ENCODE data around the gene TSHZ2.

DNA sequence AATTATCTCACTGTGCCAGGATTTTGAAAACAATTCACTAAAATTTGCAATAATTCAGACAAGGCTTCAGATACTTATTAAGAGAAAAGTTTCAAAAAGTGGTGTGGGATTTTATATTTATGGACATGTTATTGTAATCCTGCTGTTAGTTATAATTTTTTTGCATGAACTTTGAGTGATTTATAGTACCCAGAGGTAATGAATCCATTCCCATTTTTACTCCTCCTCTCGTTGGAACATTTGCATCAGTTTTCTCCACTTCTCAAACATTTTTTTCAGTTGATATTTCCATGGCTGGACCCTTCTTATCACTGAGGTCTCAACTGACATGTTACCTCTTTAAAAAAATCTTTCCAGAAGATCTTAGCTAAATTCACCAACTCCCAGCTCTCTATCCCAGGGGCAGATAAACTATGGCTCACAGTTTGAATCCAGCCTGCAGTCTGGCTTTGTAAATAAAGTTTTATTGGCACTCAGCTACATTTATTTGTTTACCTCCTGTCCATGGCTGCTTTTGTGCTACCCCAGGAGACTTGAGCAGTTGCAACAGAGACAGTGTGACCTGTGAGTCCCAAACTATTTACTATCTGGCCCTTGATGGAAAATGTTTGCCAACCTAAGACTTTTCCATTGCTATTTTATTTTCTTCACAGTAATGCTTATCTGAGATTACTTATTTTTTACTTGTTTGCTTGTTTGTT, 83.4 kb downstream of the TSHZ2 start:
- TF ChIP-seq POLR2AphosphoS5 (IDR thresholded peaks at IDR 0.05; ENCODE audit: low read depth, low read length) (no peak), CTCF (IDR thresholded peaks at IDR 0.05 in 2 of 3, conservative IDR thresholded peaks at IDR 0.05 in 1 of 3; ENCODE audit: borderline replicate concordance in 1 of 3, insufficient read depth in 1 of 3, low read depth in 2 of 3, low read length in 2 of 3) (no peak), EZH2 (IDR thresholded peaks at IDR 0.05) (no peak)
- TF ChIP-seq, protein P1, sequence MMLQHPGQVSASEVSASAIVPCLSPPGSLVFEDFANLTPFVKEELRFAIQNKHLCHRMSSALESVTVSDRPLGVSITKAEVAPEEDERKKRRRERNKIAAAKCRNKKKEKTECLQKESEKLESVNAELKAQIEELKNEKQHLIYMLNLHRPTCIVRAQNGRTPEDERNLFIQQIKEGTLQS (IDR thresholded peaks at IDR 0.05), result no peak

Data from HCT116 (cell line).